Upper lobe of right lung (tissue), 1 donor: ENCODE measurements around the gene NCKAP5. TPM values are rescaled to one million over a fixed set of nuclear protein-coding genes. Genes with fewer than 3 reads are reported as not detected.

Experiments used
- ATAC-seq: fragments of 200-7000 bp; cut with Tn5 transposase; one replicate; pipeline ENCODE4 v1.9.1; 2020; ENCODE audit warnings: mild to moderate bottlenecking, moderate library complexity
- DNase-seq: peaks from one replicate; pipeline ENCODE4 v3.0.0-alpha.2; 2020
- H3K27ac ChIP-seq: fragments of 200-600 bp; one replicate; pipeline ENCODE4 v1.8.0; 2022
- H3K27me3 ChIP-seq: fragments of 200-600 bp; one replicate; pipeline ENCODE4 v1.8.0; 2022; ENCODE audit warnings: mild to moderate bottlenecking
- H3K36me3 ChIP-seq: fragments of 200-600 bp; one replicate; pipeline ENCODE4 v1.8.0; 2022
- H3K4me1 ChIP-seq: fragments of 200-600 bp; one replicate; pipeline ENCODE4 v1.8.0; 2022
- H3K4me3 ChIP-seq: fragments of 200-600 bp; one replicate; pipeline ENCODE4 v1.8.0; 2022; ENCODE audit warnings: mild to moderate bottlenecking
- H3K9me3 ChIP-seq: fragments of 200-600 bp; one replicate; pipeline ENCODE4 v1.8.0; 2022
- CTCF ChIP-seq: fragments of 200-600 bp; IDR thresholded peaks from one replicate; pipeline ENCODE4 v1.8.0; 2022; ENCODE audit warnings: antibody characterized with exemption
- intact Hi-C: fragments of 100-400 bp; cut with DNase I; formaldehyde crosslinking; loops from one replicate; pipeline ENCODE4 v1.11.0; 2022
- total RNA-seq: library from RNA; stranded (reverse); fragmentation: NEBNext Ultra II Directional; extraction: Animal tissue kit (Norgen Biotek cat#: 25700); gene quantifications from one replicate; pipeline ENCODE4 v1.2.1, GENCODE V29; 2021
- donor health status: DM: no; HTN: yes; CAD: no; lungs with severe emphysema.

NCKAP5 gene
- total RNA-seq, 1 donor from 2014 or later: 40.8 TPM

GRCh38 chr2:133193544-133194361 lies 374.5 kb downstream of the NCKAP5 start:
- Histone ChIP-seq H3K4me1 (no peaks in the 10 kb centered on the region), H3K27me3 (no peaks in the 10 kb centered on the region), H3K36me3 (no peaks in the 10 kb centered on the region), H3K9me3 (peaks cover 6% of the 10 kb centered on the region), H3K4me3 (no peak overlapping the region), H3K27ac (no peak overlapping the region)
- intact Hi-C loops: no loop called here
- ATAC-seq: no peak
- no peak for TF ChIP-seq CTCF
- DNase-seq: no peak

- Histone ChIP-seq H3K27ac (no peak overlapping the region), H3K9me3 (peaks cover 6% of the 10 kb centered on the region), H3K4me3 (no peak overlapping the region), H3K36me3 (no peaks in the 10 kb centered on the region), H3K4me1 (no peaks in the 10 kb centered on the region), H3K27me3 (no peaks in the 10 kb centered on the region)
- DNase-seq (no peak), ATAC-seq (no peak)
- no peak for TF ChIP-seq CTCF
- intact Hi-C loops: no loop called here
Observed at GRCh38 chr2:133192028-133192427, 376.2 kb downstream of the NCKAP5 start.

GRCh38 chr2:133177196-133177595 lies 391.1 kb downstream of the NCKAP5 start:
- Histone ChIP-seq H3K9me3 (no peaks in the 10 kb centered on the region), H3K27ac (no peak overlapping the region), H3K4me1 (no peaks in the 10 kb centered on the region), H3K4me3 (no peak overlapping the region), H3K36me3 (no peaks in the 10 kb centered on the region), H3K27me3 (no peaks in the 10 kb centered on the region)
- ATAC-seq (no peak), DNase-seq (no peak)
- TF ChIP-seq CTCF: no peak
- intact Hi-C loops: no loop called here

GRCh38 chr2:133175926-133176325 lies 392.3 kb downstream of the NCKAP5 start:
- ATAC-seq (no peak), DNase-seq (no peak)
- Histone ChIP-seq H3K9me3 (no peaks in the 10 kb centered on the region), H3K36me3 (no peaks in the 10 kb centered on the region), H3K4me3 (no peak overlapping the region), H3K4me1 (no peaks in the 10 kb centered on the region), H3K27me3 (no peaks in the 10 kb centered on the region), H3K27ac (no peak overlapping the region)
- intact Hi-C loops: no loop called here
- TF ChIP-seq CTCF: no peak

GRCh38 chr2:133173224-133173623 lies 395.0 kb downstream of the NCKAP5 start:
- no peak for ATAC-seq
- H3K4me1 ChIP-seq: no peaks in the 10 kb centered on the region

More at GRCh38 chr2:133173224-133173623, 395.0 kb downstream of the NCKAP5 start:
- intact Hi-C loops: no loop called here
- Histone ChIP-seq H3K36me3 (no peaks in the 10 kb centered on the region), H3K9me3 (no peaks in the 10 kb centered on the region), H3K27ac (no peak overlapping the region), H3K27me3 (no peaks in the 10 kb centered on the region), H3K4me3 (no peak overlapping the region)
- DNase-seq: no peak
- TF ChIP-seq CTCF: no peak
